ENCODE measurements around the gene LRRC37B.
"Not testable (repeated sequence)": the region's sequence is repeated elsewhere in the genome, so short reads cannot be mapped to it uniquely, and the experiment has no call there.

GRCh38 chr17:32055425-32055824, 48.2 kb downstream of the LRRC37B start:
- TF ChIP-seq, protein P1, sequence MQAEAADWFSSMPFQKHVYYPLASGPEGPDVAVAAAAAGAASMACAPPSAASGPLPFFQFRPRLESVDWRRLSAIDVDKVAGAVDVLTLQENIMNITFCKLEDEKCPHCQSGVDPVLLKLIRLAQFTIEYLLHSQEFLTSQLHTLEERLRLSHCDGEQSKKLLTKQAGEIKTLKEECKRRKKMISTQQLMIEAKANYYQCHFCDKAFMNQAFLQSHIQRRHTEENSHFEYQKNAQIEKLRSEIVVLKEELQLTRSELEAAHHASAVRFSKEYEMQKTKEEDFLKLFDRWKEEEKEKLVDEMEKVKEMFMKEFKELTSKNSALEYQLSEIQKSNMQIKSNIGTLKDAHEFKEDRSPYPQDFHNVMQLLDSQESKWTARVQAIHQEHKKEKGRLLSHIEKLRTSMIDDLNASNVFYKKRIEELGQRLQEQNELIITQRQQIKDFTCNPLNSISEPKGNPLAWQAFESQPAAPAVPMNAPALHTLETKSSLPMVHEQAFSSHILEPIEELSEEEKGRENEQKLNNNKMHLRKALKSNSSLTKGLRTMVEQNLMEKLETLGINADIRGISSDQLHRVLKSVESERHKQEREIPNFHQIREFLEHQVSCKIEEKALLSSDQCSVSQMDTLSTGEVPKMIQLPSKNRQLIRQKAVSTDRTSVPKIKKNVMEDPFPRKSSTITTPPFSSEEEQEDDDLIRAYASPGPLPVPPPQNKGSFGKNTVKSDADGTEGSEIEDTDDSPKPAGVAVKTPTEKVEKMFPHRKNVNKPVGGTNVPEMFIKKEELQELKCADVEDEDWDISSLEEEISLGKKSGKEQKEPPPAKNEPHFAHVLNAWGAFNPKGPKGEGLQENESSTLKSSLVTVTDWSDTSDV (CRISPR knock-in tag; IDR thresholded peaks at IDR 0.05), result not testable (repeated sequence)
- TF ChIP-seq HDAC6 (IDR thresholded peaks at IDR 0.05; ENCODE audit: low read depth, low read length); NR2F6 (IDR thresholded peaks at IDR 0.05); NR2F6 (CRISPR knock-in tag; IDR thresholded peaks at IDR 0.05): not testable (repeated sequence)

All from HepG2 (cell line).